GM10248 (cell line): ENCODE results near the gene S100A6.

Experiments
- CTCF ChIA-PET: fragments of 300-600 bp; sonication (Branson Sonifier 250); formaldehyde crosslinking; extraction: SDS; loops from one replicate; lab custom pipeline; 2021; ENCODE audit warnings: antibody characterized with exemption; lab: Yijun Ruan, JAX
- POLR2A ChIA-PET: fragments of 350-650 bp; sonication (Branson Sonifier 250); formaldehyde crosslinking; extraction: SDS; loops from one replicate; lab custom pipeline; 2020; ENCODE audit warnings: antibody characterized with exemption; lab: Yijun Ruan, JAX
- DNase-seq: peaks from one replicate; pipeline ENCODE4 v3.0.0; 2012; ENCODE audit errors: extremely low spot score
- CTCF ChIP-seq: IDR thresholded peaks from 2 replicates; pipeline ENCODE4 v1.5.1; 2012; ENCODE audit warnings: mild to moderate bottlenecking, low read depth; ENCODE audit errors: extremely low read depth, missing control alignments, control extremely low read depth

Gene S100A6

DNA sequence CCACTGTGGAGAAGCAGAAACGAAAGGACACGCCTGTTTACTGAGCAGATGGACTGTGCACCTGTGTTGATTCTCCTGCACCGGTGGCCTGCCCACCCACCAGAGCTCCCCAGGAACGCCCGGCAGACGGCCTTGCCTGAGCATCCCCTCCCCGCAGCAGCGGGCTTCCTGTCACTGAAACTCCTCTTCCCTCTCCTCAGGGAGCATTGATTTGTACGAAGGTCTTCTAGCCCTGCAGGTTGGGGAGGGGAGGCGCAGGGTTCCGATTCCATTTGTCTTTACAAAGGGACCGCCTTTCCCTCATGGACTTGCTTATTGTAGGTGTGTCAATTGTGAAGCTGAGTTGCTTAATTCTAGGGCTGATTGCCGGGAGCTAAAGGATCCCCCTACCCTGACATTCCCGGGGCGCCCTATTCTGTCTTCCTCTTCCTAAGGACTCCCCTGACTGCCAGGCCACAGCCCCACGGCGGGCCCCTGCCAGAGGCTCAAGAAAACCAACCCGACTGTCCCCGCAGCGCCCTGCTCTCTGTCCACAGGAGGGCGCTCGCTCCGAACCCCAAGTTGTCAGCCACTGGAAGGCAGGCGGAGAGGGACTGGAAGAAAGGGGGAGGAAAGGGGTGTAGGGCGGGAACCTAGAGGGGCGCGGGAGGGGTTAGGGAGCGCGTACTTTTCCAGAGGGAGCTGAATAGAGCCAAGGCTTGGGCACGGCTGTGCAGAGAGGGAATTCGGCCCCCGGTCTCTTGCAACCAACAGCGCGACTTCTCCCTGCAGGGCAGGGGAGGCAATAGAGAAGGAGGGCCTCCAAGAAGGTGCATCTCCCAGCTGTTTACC lies 2.8 kb downstream of the S100A6 start:
- peak; percentile 83 for DNase-seq
- POLR2A ChIA-PET: no interaction called here
- CTCF ChIA-PET: interaction anchor here (0.6 to 8.8 kb wide), 25 partner anchors 8 to 210 kb away, joined by 3 to 126 read pairs (median 4); partner anchors contain the start of genes S100A13, S100A14, S100A2 and S100A3
- TF ChIP-seq CTCF: peak; percentile 87

DNA sequence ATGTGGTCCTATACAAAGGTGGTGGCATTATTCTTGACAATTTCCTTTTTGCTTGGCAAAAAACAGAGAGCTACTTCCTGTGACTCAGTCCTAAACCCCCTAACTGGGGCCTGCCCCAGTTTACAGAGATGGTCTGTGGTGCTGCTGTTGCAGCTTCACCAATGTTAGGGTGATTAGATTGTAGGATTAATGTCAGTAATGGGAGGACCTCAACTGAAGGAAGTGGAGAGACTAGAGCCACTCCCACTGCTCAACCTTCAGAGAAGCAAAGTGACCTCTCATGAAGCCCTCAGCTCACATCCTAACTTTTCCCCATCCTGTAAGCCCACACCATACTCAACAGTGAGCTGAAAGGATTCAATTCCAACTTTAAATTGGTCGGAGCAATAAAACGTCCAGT lies 3.6 kb downstream of the S100A6 start:
- no peak for DNase-seq
- ChIA-PET CTCF (interaction anchor here (0.8 to 8.8 kb wide), 16 partner anchors 9 to 211 kb away, joined by 3 to 126 read pairs (median 6); partner anchors contain the start of genes S100A13, S100A14, S100A2 and S100A3), POLR2A (no interaction called here)
- no peak for TF ChIP-seq CTCF

DNA sequence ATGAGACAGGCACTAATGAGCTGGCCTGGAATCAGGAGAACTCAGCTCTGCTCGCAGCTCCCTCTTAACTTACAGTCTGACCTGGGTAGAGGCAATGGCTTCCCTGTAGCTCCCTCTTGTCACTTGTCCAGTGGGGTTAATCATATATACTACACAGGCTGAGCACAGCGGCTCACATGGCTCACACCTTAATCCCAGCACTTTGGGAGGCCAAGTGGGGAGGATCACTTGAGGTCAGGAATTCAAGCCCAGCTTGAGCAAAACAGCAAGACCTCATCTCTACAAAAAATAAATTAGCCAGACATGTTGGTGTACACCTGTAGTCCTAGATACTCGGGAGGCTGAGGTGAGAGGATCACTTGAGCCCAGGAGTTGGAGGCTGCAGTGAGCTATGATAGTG lies 4.2 kb downstream of the S100A6 start:
- ChIA-PET POLR2A (no interaction called here), CTCF (interaction anchor here (1.1 to 8.8 kb wide), 13 partner anchors 9 to 212 kb away, joined by 3 to 126 read pairs (median 8); partner anchors contain the start of genes S100A13, S100A2, S100A3 and S100A4)
- TF ChIP-seq CTCF: no peak
- no peak for DNase-seq

DNA sequence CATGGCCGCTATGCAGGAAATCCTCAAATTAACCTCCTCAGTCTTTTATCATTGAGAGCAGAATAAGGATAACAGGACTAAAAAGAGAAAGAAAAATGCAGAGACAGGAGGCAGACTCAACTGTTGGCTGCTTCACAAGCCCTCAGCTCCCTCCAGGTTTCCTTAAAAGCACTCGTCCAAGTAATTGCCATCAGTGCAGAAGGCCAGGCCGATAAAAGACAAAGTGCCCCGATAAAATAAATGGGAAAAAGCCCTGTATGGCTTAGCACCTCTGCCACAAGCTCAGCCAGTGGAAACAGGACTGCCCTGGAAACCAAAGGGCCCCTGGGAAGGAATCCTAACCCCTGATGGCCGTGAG lies 8.1 kb downstream of the S100A6 start:
- POLR2A ChIA-PET: no interaction called here
- CTCF ChIA-PET: interaction anchor here (0.7 to 2.4 kb wide), 6 partner anchors 13 to 45 kb away, joined by 3 to 7 read pairs (median 4); partner anchors contain the start of gene S100A5
- TF ChIP-seq CTCF: no peak
- DNase-seq: no peak

GRCh38 chr1:153527023-153527682 lies 8.6 kb downstream of the S100A6 start:
- no peak for TF ChIP-seq CTCF
- DNase-seq: no peak
- ChIA-PET POLR2A (no interaction called here), CTCF (interaction anchor here (1.1 to 2.5 kb wide), 6 partner anchors 8 to 45 kb away, joined by 3 to 7 read pairs (median 4); partner anchors contain the start of genes S100A5 and S100A6)

GRCh38 chr1:153526132-153526543 lies 9.7 kb downstream of the S100A6 start:
- CTCF ChIA-PET: interaction anchor here (0.8 to 2.6 kb wide), 11 partner anchors 7 to 101 kb away, joined by 3 to 11 read pairs (median 7); partner anchors contain the start of genes S100A13, S100A5 and S100A6
- no peak for TF ChIP-seq CTCF
- POLR2A ChIA-PET: no interaction called here
- DNase-seq: no peak
